MM.1S (cell line): ENCODE measurements around the gene NDEL1.

Experiments used
- DNase-seq: peaks from one replicate; pipeline ENCODE4 v3.0.0-alpha.2; 2015
- H2AFZ ChIP-seq: fragments of 300-600 bp; sonication (generic); 2 replicates; pipeline ENCODE4 v1.6.0; 2016; ENCODE audit warnings: antibody characterized with exemption, low read length
- H3F3A ChIP-seq: fragments of 300-600 bp; sonication (generic); 2 replicates; pipeline ENCODE4 v1.6.1; 2016; ENCODE audit warnings: mild to moderate bottlenecking, antibody characterized with exemption, low read length, moderate library complexity, mixed read lengths; ENCODE audit not compliant: insufficient read depth
- H3K27ac ChIP-seq: fragments of 300-600 bp; sonication (generic); 2 replicates; pipeline ENCODE4 v1.5.1; 2016; ENCODE audit warnings: mild to moderate bottlenecking, low read length
- H3K27me3 ChIP-seq: fragments of 300-600 bp; sonication (generic); replicated peaks from 2 replicates; pipeline ENCODE4 v1.6.0; 2016; ENCODE audit warnings: low read length; ENCODE audit not compliant: insufficient read depth
- H3K36me3 ChIP-seq: fragments of 300-600 bp; sonication (generic); replicated peaks from 2 replicates; pipeline ENCODE4 v1.6.1; 2016; ENCODE audit warnings: mild to moderate bottlenecking, low read length, mixed read lengths; ENCODE audit not compliant: insufficient read depth
- H3K4me1 ChIP-seq: fragments of 300-600 bp; sonication (generic); 2 replicates; pipeline ENCODE4 v1.6.1; 2016; ENCODE audit warnings: low read length, mixed read lengths
- H3K4me2 ChIP-seq: fragments of 300-600 bp; sonication (generic); 2 replicates; pipeline ENCODE4 v1.6.0; 2016; ENCODE audit warnings: low read depth, low read length
- H3K4me3 ChIP-seq: fragments of 300-600 bp; sonication (generic); 2 replicates; pipeline ENCODE4 v1.5.1; 2016; ENCODE audit warnings: low read length, mixed read lengths
- H3K79me2 ChIP-seq: fragments of 300-600 bp; sonication (generic); 2 replicates; pipeline ENCODE4 v1.6.1; 2016; ENCODE audit warnings: mixed run types, low read length, mixed read lengths
- H3K9ac ChIP-seq: fragments of 300-600 bp; sonication (generic); 2 replicates; pipeline ENCODE4 v1.6.1; 2016; ENCODE audit warnings: low read length, mixed read lengths
- H3K9me2 ChIP-seq: fragments of 300-600 bp; sonication (generic); replicated peaks from 2 replicates; pipeline ENCODE4 v1.6.1; 2016; ENCODE audit warnings: mild to moderate bottlenecking, low read length, mixed read lengths; ENCODE audit not compliant: insufficient read depth
- H3K9me3 ChIP-seq: fragments of 300-600 bp; sonication (generic); replicated peaks from 2 replicates; pipeline ENCODE4 v1.6.1; 2016; ENCODE audit warnings: mild to moderate bottlenecking, low read length, mixed read lengths; ENCODE audit not compliant: insufficient read depth
- H4K20me1 ChIP-seq: fragments of 300-600 bp; sonication (generic); 2 replicates; pipeline ENCODE4 v1.6.1; 2016; ENCODE audit warnings: mild to moderate bottlenecking, low read length, moderate library complexity, mixed read lengths; ENCODE audit not compliant: insufficient read depth
- EZH2 ChIP-seq: fragments of 300-600 bp; sonication (generic); optimal IDR thresholded peaks from 2 replicates; pipeline ENCODE3; 2017; ENCODE audit warnings: low read depth, mild to moderate bottlenecking, antibody characterized with exemption, low read length, mixed read lengths
- EZH2phosphoT487 ChIP-seq: fragments of 300-600 bp; sonication (generic); IDR thresholded peaks from 2 replicates; pipeline ENCODE4 v1.6.1; 2018; ENCODE audit warnings: antibody characterized with exemption, low read length
- TF ChIP-seq, protein P1 (sequence below): fragments of 300-600 bp; sonication (generic); IDR thresholded peaks from 2 replicates; pipeline ENCODE4 v1.5.1; 2016; ENCODE audit warnings: antibody characterized with exemption, low read length, mixed read lengths

Gene NDEL1

DNA sequence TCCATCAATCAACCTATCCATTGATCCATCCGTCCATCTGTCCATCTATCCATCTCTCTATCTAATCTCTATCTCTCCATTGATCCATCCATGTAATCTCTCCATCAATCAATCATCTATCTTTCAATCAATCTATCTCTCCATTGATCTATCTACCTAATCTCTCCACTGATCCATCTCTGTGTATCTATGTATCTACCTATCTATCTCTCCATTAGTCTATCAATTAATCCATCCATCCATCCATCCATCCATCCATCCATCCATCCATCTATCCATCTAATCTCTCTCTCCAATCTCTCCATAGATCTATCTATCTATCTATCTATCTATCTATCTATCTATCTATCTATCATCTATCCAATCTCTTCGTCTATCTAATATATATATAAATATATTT lies 34.6 kb upstream of the NDEL1 start:
- no peak overlapping the region for H3K27ac ChIP-seq
- no peak overlapping the region for H2AFZ ChIP-seq
- peaks cover 14% of the 10 kb centered on the region for H3K27me3 ChIP-seq
- no peak overlapping the region for H3K9ac ChIP-seq
- H3K36me3 ChIP-seq = no peaks in the 10 kb centered on the region
- no peaks in the 10 kb centered on the region for H3K4me1 ChIP-seq
- no peak overlapping the region for H3K4me2 ChIP-seq
- H3K79me2 ChIP-seq = no peaks in the 10 kb centered on the region
- H3K9me3 ChIP-seq = no peaks in the 10 kb centered on the region
- H3K4me3 ChIP-seq = no peak overlapping the region
- H3F3A ChIP-seq = no peaks in the 10 kb centered on the region
- H4K20me1 ChIP-seq = no peaks in the 10 kb centered on the region
- no peak for DNase-seq
- H3K9me2 ChIP-seq = no peaks in the 10 kb centered on the region
- TF ChIP-seq, protein P1, sequence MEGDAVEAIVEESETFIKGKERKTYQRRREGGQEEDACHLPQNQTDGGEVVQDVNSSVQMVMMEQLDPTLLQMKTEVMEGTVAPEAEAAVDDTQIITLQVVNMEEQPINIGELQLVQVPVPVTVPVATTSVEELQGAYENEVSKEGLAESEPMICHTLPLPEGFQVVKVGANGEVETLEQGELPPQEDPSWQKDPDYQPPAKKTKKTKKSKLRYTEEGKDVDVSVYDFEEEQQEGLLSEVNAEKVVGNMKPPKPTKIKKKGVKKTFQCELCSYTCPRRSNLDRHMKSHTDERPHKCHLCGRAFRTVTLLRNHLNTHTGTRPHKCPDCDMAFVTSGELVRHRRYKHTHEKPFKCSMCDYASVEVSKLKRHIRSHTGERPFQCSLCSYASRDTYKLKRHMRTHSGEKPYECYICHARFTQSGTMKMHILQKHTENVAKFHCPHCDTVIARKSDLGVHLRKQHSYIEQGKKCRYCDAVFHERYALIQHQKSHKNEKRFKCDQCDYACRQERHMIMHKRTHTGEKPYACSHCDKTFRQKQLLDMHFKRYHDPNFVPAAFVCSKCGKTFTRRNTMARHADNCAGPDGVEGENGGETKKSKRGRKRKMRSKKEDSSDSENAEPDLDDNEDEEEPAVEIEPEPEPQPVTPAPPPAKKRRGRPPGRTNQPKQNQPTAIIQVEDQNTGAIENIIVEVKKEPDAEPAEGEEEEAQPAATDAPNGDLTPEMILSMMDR = no peak
- no peak for TF ChIP-seq EZH2
- no peak for TF ChIP-seq EZH2phosphoT487

DNA sequence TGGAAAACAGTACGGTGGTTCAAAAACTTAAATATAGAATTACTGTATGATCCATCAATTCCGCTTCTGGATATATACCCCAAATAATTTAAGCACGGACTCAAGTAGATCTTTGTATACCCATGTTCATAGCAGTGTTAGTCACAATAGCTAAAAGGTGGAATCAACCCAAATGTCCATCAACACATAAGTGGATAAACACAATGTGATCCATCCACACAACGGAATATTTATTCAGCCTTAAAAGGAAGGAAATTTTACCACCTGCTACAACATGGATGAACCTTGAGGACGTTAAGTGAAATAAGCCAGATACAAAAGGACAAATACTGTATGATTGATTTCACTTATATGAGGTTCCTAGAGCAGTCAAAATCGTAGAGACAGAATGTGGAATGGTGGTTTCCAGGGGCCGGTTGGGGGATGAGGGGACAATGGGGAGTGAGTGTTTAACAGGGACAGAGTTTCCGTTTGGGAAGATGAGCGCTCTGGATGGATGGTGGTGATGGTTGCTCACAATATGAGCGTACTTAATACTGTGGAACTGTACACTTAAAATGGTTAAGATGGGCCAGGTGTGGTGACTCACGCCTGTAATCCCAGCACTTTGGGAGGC lies 32.7 kb upstream of the NDEL1 start:
- no peak for TF ChIP-seq EZH2phosphoT487
- TF ChIP-seq, protein P1 = no peak
- TF ChIP-seq EZH2 = no peak
- no peak overlapping the region for H3K4me3 ChIP-seq
- no peaks in the 10 kb centered on the region for H4K20me1 ChIP-seq
- no peaks in the 10 kb centered on the region for H3K79me2 ChIP-seq
- no peaks in the 10 kb centered on the region for H3K4me1 ChIP-seq
- H3K9ac ChIP-seq = no peak overlapping the region
- H3K4me2 ChIP-seq = no peak overlapping the region
- H3K27ac ChIP-seq = no peak overlapping the region
- H3K9me3 ChIP-seq = no peaks in the 10 kb centered on the region
- no peak for DNase-seq
- no peaks in the 10 kb centered on the region for H3F3A ChIP-seq
- no peak overlapping the region for H2AFZ ChIP-seq
- H3K36me3 ChIP-seq = no peaks in the 10 kb centered on the region
- peaks cover 7% of the 10 kb centered on the region for H3K27me3 ChIP-seq
- no peaks in the 10 kb centered on the region for H3K9me2 ChIP-seq

DNA sequence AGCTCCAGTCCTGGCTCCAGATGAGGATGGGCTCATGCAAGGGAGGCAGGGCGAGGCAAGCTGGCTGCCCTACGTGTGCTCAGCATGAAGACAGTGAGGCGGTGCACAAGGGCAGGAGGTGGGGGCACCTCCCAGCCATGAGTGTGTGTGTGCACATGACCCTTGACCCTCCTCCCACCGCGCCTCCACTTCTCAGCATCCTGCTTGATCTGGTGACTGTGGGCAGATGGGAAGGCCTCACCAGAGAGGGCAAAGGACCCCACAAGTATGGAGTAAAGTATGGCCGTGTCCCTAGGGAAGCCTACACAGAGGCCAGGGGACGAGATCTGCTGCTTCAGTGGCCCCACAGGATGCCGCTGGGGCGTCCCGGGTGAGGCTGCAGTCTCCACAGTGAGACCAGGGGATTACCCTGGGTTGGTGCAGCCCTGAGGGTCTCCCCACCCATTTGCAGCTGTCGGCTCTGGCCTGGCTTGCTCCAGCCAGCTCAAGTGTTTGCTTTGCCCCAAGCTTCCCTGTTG lies 30.1 kb upstream of the NDEL1 start:
- no peaks in the 10 kb centered on the region for H3F3A ChIP-seq
- no peak overlapping the region for H3K4me2 ChIP-seq
- H3K9ac ChIP-seq = no peak overlapping the region
- peaks cover 2% of the 10 kb centered on the region; the same call in 1 of the 2 replicates for H3K4me1 ChIP-seq
- TF ChIP-seq EZH2phosphoT487 (no peak), EZH2 (no peak)
- TF ChIP-seq, protein P1 = no peak
- H3K27me3 ChIP-seq = peaks cover 5% of the 10 kb centered on the region
- no peaks in the 10 kb centered on the region for H3K9me3 ChIP-seq
- no peak for DNase-seq
- H3K36me3 ChIP-seq = no peaks in the 10 kb centered on the region
- H3K4me3 ChIP-seq = no peak overlapping the region
- no peaks in the 10 kb centered on the region for H4K20me1 ChIP-seq
- no peak overlapping the region for H3K27ac ChIP-seq
- H2AFZ ChIP-seq = no peak overlapping the region
- no peaks in the 10 kb centered on the region for H3K9me2 ChIP-seq
- no peaks in the 10 kb centered on the region for H3K79me2 ChIP-seq
